A673 (cell line): Measurements from ENCODE around the gene AP4E1. TPM values are rescaled to one million over a fixed set of nuclear protein-coding genes. Genes with fewer than 3 reads are reported as not detected.
"Not testable (repeated sequence)": the region's sequence is repeated elsewhere in the genome, so short reads cannot be mapped to it uniquely, and the experiment has no call there.

ENCODE experiments used
- BruUV-seq: library from RNA; stranded (reverse); fragments of 400-500 nt; replicated peaks from 2 replicates; lab custom pipeline; 2021; lab: Mats Ljungman, UMichigan
- CTCF ChIA-PET: fragments of 300-600 bp; sonication (Branson Sonifier 250); formaldehyde crosslinking; loops from one replicate; lab custom pipeline; 2022; ENCODE audit warnings: antibody characterized with exemption; lab: Charles Lee
- POLR2A ChIA-PET: fragments of 300-600 bp; sonication (Branson Sonifier 250); formaldehyde crosslinking; loops from one replicate; lab custom pipeline; 2022; ENCODE audit warnings: antibody characterized with exemption; ENCODE audit not compliant: low non-redundant PET; lab: Charles Lee
- DNase-seq: peaks from one replicate; pipeline ENCODE4 v3.0.0-alpha.2; 2015; ENCODE audit warnings: low spot score
- H3K27ac ChIP-seq: fragments of 200-600 bp; sonication (generic); 2 replicates; pipeline ENCODE4 v1.5.1; 2016; ENCODE audit warnings: mixed run types, low read depth, mild to moderate bottlenecking, mixed read lengths, antibody characterized with exemption, low read length; ENCODE audit not compliant: poor library complexity, severe bottlenecking
- H3K27me3 ChIP-seq: fragments of 200-600 bp; sonication (generic); replicated peaks from 2 replicates; pipeline ENCODE4 v1.6.1; 2017; ENCODE audit warnings: mixed run types, low read depth, mild to moderate bottlenecking, mixed read lengths, antibody characterized with exemption, low read length; ENCODE audit not compliant: insufficient read depth, poor library complexity
- H3K36me3 ChIP-seq: fragments of 200-600 bp; sonication (generic); 2 replicates; pipeline ENCODE4 v1.6.1; 2016; ENCODE audit warnings: mixed run types, mild to moderate bottlenecking, mixed read lengths, antibody characterized with exemption, low read length; ENCODE audit not compliant: insufficient read depth, poor library complexity, severe bottlenecking
- H3K4me1 ChIP-seq: fragments of 200-600 bp; sonication (generic); 2 replicates; pipeline ENCODE4 v1.6.1; 2017; ENCODE audit warnings: mixed run types, mild to moderate bottlenecking, mixed read lengths, antibody characterized with exemption, low read length; ENCODE audit not compliant: insufficient read depth, poor library complexity, severe bottlenecking
- H3K4me3 ChIP-seq: fragments of 200-600 bp; sonication (generic); 2 replicates; pipeline ENCODE4 v1.5.1; 2016; ENCODE audit warnings: low read depth, mixed run types, mild to moderate bottlenecking, mixed read lengths, low read length; ENCODE audit not compliant: poor library complexity, severe bottlenecking
- H3K9me3 ChIP-seq: fragments of 200-600 bp; sonication (generic); 2 replicates; pipeline ENCODE4 v1.6.1; 2016; ENCODE audit warnings: mixed run types, low read depth, mild to moderate bottlenecking, mixed read lengths, antibody characterized with exemption, low read length; ENCODE audit not compliant: poor library complexity, severe bottlenecking
- EZH2 ChIP-seq: fragments of 200-600 bp; sonication (generic); IDR thresholded peaks from 2 replicates; pipeline ENCODE4 v1.6.1; 2017; ENCODE audit warnings: borderline replicate concordance, low read depth, mild to moderate bottlenecking, mixed read lengths, antibody characterized with exemption, low read length; ENCODE audit not compliant: poor library complexity, severe bottlenecking
- intact Hi-C: fragments of 100-400 bp; cut with micrococcal nuclease; formaldehyde crosslinking; loops from one replicate; pipeline ENCODE4 v1.10.0; 2022; ENCODE audit not compliant: unreplicated experiment
- total RNA-seq: library from RNA; stranded (reverse); gene quantifications from 2 replicates; pipeline ENCODE4 v1.2.3, GENCODE V29; 2021
- TF ChIP-seq, protein P1 (sequence below): fragments of 300-800, 200-600 bp; sonication (generic); conservative IDR thresholded peaks from 2 replicates; pipeline ENCODE4 v1.5.1; 2017; ENCODE audit warnings: low read depth, mild to moderate bottlenecking, antibody characterized with exemption, low read length, moderate library complexity, mixed read lengths

The AP4E1 gene
- total RNA-seq, 1 experiment from 2014 or later: 13.9 TPM

DNA sequence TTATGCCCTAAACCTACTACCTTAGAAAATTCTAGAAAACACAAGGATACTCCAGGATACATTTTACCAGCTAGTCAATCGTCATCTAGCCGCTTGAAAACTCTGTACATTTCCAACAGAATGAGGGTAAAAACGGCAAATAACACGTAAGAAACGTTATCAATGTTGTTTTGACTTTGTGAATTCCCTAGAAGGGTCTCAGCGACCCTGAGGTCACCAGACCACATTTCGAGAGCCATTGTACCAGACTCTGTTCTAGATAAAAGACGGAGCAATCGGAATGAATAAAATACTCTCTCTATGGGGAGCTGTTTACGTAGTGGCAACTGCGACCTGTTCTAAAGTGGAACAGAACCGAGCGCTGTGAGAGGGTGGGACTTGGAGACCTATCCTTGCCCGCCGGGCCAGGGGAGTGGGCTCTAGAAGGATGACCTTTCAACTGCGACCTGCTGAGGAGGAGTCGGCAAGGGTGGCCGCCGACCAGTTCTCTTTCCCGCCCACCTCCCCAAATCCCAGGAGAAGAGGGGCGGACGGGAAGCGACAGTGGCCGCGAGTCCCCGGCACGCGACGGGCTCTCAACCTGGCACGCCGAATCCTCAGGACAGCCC, 778 bp upstream of the AP4E1 start:
- Histone ChIP-seq H3K27me3 (no peaks in the 10 kb centered on the region), H3K9me3 (no peaks in the 10 kb centered on the region), H3K36me3 (peaks cover under 1% of the 10 kb centered on the region), H3K4me3 (peak overlapping the region; percentile 92), H3K27ac (peak overlapping the region; percentile 96), H3K4me1 (peaks cover 11% of the 10 kb centered on the region)
- no peak for TF ChIP-seq EZH2
- TF ChIP-seq, protein P1, sequence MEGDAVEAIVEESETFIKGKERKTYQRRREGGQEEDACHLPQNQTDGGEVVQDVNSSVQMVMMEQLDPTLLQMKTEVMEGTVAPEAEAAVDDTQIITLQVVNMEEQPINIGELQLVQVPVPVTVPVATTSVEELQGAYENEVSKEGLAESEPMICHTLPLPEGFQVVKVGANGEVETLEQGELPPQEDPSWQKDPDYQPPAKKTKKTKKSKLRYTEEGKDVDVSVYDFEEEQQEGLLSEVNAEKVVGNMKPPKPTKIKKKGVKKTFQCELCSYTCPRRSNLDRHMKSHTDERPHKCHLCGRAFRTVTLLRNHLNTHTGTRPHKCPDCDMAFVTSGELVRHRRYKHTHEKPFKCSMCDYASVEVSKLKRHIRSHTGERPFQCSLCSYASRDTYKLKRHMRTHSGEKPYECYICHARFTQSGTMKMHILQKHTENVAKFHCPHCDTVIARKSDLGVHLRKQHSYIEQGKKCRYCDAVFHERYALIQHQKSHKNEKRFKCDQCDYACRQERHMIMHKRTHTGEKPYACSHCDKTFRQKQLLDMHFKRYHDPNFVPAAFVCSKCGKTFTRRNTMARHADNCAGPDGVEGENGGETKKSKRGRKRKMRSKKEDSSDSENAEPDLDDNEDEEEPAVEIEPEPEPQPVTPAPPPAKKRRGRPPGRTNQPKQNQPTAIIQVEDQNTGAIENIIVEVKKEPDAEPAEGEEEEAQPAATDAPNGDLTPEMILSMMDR: no peak
- intact Hi-C loops: loop anchor here (1.0 to 5.0 kb wide), 2 partner anchors 232 to 755 kb away; no protein-coding TSS in a partner anchor
- no TSS peak for BruUV-seq
- ChIA-PET CTCF (interaction anchor here (0.6 to 0.7 kb wide), 2 partner anchors 222 to 753 kb away, joined by 3 read pairs; no protein-coding TSS in a partner anchor), POLR2A (no interaction called here)
- DNase-seq: peak; percentile 55

DNA sequence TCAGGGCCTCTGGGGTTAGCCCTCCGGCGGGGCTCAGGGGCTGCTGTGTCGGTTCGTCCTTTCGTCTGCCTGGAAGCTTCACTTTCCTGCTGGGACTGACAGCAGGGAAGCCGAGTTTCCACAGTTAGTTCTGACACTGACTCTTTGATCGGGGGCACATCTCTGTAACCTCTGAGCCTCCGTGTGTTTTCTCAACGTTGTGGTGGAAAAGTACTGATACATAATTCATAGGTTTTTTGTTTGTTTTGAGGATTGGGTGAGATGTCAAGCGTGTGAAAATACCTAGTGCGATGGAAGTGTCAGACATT, 481 bp downstream of the AP4E1 start:
- ChIA-PET POLR2A (no interaction called here), CTCF (no interaction called here)
- peaks cover 6% of the 10 kb centered on the region for H3K36me3 ChIP-seq
- no peaks in the 10 kb centered on the region for H3K9me3 ChIP-seq
- BruUV-seq: TSS peak; percentile 31
- DNase-seq: no peak
- peaks cover 11% of the 10 kb centered on the region for H3K4me1 ChIP-seq
- TF ChIP-seq EZH2: no peak
- TF ChIP-seq, protein P1: no peak
- peak overlapping the region; percentile 92 for H3K4me3 ChIP-seq
- H3K27me3 ChIP-seq: no peaks in the 10 kb centered on the region
- H3K27ac ChIP-seq: peak overlapping the region; percentile 96
- intact Hi-C loops: loop anchor here (5.0 kb wide), 1 partner anchor 757 kb away; no protein-coding TSS in a partner anchor

DNA sequence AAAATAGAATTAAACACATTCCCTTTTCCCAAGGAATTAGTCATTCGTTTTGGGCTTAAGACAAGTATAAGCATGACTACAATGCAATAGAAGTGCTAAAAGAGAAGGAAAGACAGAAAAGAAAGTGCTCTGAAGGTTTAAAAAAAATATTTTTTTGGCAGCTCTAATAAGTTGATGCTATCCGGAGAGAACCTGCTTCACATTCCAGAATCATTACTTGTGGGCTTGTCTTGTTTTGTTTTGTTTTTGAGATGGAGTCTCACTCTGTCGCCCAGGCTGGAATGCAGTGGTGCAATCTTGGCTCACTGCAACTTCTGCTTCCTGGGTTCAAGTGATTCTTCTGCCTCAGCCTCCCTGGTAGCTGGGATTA, 1.9 kb downstream of the AP4E1 start:
- H3K9me3 ChIP-seq, H3K27ac ChIP-seq, DNase-seq, intact Hi-C loops, H3K4me3 ChIP-seq, BruUV-seq, POLR2A ChIA-PET, H3K27me3 ChIP-seq, CTCF ChIA-PET: not testable (repeated sequence)
- Histone ChIP-seq H3K36me3 (peaks cover 13% of the 10 kb centered on the region), H3K4me1 (peaks cover 11% of the 10 kb centered on the region)

DNA sequence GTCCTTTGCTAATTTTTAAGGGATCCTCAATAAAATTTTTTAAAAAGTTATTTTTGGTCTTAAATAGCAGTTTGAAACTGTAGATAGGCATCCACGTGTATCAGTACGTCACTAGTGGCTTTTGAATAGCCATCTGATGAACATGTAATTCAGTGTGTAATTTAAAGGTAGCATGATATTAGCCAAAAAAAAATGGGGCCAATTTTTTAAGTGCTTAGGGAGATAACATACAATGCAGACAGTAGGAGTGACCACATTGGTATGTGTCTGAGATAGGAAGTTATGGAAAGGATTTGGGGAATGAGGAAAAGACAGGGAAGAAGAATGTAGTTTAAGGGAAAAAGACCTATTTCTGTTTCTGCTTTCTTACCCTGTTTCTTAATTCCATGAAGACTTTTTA, 2.5 kb downstream of the AP4E1 start:
- ChIA-PET CTCF (no interaction called here), POLR2A (no interaction called here)
- H3K4me1 ChIP-seq: peaks cover 11% of the 10 kb centered on the region
- no peak overlapping the region for H3K4me3 ChIP-seq
- no peak for DNase-seq
- H3K27ac ChIP-seq: no peak overlapping the region
- BruUV-seq: no TSS peak
- H3K9me3 ChIP-seq: no peaks in the 10 kb centered on the region
- intact Hi-C loops: no loop called here
- H3K27me3 ChIP-seq: no peaks in the 10 kb centered on the region
- peaks cover 13% of the 10 kb centered on the region for H3K36me3 ChIP-seq
- no peak for TF ChIP-seq EZH2
- TF ChIP-seq, protein P1: no peak
